ENCODE results near the gene STAC.
"Not testable (repeated sequence)": the region's sequence is repeated elsewhere in the genome, so short reads cannot be mapped to it uniquely, and the experiment has no call there.

STAC gene

GRCh38 chr3:36480911-36481648 lies 100.8 kb downstream of the STAC start:
- no peak for DNase-seq (ENCODE audit: low spot score)

- no peak for DNase-seq (ENCODE audit: low spot score)
These were observed 102.0 kb downstream of the STAC start for GRCh38 chr3:36482256-36482655.

DNA sequence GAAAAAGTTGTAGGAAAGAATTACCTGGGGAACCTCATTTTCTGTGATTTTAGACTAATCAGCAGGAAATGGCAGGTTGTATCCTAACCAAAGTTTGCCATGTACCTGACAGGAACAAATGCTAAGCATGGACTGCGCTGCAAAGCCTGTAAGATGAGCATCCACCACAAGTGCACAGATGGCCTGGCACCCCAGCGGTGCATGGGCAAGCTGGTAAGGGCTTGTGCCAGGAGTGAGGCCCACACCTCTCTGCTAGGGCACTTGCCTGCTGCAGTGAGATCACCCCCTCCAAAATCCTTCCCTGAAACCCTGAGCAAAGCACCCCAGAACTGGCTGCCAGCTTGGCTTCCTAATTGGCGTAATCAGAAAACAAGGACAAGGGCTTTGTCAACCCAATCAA lies 102.6 kb downstream of the STAC start:
- DNase-seq (ENCODE audit: low spot score) = no peak

- DNase-seq (ENCODE audit: low spot score) = no peak
These were observed 103.4 kb downstream of the STAC start for GRCh38 chr3:36483709-36484108.

DNA sequence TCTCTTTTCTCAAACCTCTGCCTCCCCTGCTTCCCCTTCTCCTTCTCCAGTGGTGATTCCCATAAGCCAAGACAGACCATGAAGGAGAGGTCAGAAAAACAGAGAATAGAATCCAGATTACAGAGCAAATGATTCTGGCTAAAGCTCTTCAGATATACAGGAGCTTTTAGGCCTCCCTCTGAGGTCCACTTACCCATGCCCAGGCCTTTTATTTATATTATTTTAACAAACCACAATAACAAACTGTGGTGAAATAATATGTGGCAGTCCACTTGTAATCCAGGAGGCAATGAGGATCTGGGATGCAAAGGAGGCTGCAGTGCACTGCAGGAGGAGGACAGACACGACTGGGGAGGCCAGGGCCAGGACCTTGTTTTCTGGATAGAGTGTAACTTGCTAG lies 104.1 kb downstream of the STAC start:
- DNase-seq (ENCODE audit: low spot score) = no peak

DNA sequence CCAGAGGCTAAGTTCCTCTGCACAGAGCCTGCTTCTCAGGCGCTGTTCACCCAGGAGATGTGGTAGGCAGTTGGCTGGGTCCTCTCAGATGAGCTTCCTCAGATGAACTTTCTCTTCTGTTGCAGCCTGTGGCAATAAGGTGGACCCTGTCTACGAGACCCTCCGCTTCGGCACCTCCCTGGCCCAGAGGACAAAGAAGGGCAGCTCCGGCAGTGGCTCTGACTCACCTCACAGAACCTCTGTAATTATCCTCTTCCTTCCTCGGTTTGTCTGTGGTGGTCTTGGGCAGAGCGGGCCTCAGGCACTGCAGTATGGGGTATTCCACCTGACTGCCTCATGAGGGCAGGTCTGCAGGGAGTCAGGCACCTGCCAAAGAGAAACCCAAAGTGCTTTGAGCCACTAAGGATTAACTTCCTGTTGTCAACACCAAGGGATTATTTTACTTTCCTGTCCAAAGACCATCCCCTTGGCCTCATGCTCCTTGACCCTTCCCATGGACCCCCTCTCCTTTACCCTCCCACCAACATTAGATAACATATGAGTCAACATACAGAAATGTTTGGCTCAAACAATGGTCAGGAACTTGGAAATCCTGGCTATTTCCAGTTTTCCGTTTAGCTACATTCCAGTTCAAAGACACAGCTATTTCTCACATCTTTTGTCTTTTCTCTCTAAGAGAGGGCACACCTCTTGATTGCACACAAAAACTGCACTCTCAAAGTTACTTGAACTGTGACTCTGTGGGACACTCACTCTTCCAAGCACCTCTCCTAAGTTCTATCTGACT lies 105.9 kb downstream of the STAC start:
- DNase-seq (ENCODE audit: low spot score) = no peak

DNA sequence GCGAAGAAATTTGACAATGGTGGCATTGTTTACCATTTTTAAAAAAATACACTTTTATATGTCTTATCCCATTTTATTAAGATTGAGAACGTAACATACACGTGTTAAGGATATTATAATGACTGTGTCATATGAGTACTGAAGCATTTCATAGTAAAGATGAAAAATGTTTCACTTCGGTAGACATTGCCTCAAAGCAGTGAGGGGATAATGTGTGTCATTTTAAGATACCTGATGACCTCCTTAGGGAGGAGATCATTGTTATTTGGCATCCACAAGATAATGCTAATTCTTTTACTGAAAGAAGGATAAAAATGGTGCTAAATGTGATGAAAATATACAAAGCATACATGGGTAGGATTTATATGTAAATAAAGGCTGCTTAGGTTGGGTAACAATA lies 107.3 kb downstream of the STAC start:
- DNase-seq (ENCODE audit: low spot score) = no peak

DNA sequence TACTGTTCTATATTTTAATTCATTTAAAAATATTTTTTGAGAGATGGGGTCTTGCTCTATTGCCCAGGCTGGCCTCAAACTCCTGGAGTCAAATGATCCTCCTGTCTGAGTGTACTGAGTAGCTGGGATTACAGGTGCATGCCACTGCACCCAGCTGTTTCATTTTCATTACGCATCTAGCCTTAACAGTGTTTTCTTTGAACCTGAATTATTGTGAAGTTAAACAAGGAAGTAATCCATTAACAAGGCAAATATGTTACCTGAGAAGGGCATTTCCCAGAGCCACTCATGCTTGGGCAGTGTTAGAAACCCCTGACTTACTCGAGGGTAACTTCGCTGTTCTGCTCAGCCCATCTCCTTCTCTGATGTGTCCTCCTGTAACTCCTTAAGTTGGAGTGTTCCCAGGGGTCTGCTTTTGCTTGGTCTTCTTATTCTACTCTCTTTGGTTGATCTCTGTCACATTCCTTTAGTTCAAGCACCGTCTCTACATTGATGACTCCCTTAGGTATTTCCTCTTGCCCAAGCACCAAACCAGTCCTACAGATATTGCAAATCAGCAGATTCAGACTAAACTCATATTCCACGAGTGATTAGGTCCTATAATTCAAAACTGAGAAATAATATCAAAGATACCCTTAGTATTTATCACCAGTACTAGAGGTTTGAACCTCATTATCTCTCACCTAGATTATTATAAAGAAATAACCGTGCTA lies 107.9 kb downstream of the STAC start:
- DNase-seq (ENCODE audit: low spot score) = no peak

GRCh38 chr3:36489101-36489500 lies 108.8 kb downstream of the STAC start:
- no peak for DNase-seq (ENCODE audit: low spot score)

GRCh38 chr3:36489679-36490425 lies 109.5 kb downstream of the STAC start:
- DNase-seq (ENCODE audit: low spot score) = no peak

GRCh38 chr3:36493051-36493450 lies 112.7 kb downstream of the STAC start:
- no peak for DNase-seq (ENCODE audit: low spot score)

DNA sequence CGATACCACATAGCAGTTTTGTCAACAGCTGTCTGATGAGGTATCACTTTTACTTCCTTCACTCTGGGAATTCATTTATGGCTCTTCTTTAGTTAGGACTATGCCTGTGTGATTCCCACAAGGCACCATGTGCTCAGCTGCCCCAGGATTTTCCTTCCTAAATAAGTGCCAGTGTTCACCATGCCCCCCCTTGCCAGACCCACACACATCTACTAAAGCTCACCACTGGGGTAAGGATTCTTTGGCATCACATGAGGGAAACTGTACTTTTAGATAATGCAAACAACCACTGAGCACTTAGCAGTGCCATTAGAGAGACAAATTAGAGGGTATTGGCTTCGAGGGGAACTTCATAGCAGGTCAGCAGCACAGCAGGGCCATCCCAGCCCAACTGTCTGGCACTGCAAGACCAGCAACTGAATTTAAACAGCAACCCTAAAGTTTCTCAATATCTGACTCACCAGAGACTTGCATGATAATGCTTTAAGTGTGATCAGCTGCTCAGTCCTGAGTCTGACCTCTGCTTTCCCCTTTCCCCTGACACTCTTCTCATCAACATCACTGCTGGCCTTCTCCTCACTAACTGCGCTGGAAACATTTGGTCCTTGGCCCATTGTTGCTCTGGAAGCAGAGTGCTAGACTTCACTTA lies 114.3 kb downstream of the STAC start:
- no peak for DNase-seq (ENCODE audit: low spot score)

DNA sequence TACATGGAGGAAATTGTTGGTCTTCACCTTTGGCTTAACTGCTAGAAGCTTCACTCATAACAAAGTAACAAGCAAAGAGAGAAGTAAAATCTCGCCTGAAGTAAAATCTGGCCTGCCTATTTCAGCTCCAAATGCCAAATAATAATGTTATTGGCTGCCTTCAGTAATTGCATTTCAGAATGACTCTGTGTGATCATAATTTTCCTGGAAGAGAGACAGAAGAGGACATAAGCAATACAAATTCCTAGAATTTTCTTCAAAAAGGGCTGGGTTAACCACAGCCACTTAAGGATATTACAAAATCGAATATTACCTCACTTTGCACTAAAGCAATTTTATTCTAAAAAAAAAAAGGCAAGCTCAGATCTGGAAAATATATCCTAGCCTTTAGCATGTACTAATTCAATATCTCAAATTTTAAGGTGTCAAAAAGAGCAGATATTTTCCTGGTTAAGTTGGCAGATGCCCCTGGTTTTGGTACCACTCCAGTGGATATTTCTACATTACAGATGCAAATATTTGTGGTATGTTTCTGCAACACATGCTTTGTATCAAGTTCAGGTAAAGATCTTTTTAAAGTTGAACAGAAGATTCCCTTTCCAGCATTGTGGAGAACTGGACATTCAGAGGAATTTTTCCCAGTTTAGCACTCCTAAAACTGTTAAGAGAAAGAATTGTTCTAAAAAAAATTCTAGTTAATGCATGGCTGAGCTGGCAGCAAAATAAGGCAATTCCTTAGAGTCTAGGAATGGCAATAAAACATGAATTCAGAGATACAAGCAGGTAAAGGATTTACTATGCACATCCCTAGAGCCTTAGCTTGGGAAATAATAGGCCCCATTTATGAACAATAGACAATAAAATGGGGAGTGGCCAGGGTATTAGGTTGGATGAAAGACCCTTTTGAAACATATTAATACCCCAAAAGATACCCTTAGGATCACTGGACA lies 116.7 kb downstream of the STAC start:
- no peak for DNase-seq (ENCODE audit: low spot score)

DNA sequence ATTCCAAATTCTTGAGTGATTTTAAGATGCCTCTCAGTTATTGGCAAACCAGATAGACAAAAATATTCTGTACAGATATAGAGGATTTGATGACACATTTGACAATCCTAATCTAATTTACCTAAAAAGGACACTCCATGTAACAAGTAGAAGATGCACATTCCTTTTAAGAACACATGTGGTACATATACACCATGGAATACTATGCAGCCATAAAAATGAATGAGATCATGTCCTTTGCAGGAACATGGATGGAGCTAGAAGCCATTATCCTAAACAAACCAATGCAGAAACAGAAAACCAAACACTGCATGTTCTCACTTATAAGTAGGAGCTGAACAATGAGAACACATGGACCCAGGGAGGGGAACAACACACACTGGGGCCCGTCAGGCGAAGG lies 119.7 kb downstream of the STAC start:
- DNase-seq (ENCODE audit: low spot score) = not testable (repeated sequence)

- DNase-seq (ENCODE audit: low spot score) = no peak
These were observed 121.3 kb downstream of the STAC start for GRCh38 chr3:36501616-36502015.

DNA sequence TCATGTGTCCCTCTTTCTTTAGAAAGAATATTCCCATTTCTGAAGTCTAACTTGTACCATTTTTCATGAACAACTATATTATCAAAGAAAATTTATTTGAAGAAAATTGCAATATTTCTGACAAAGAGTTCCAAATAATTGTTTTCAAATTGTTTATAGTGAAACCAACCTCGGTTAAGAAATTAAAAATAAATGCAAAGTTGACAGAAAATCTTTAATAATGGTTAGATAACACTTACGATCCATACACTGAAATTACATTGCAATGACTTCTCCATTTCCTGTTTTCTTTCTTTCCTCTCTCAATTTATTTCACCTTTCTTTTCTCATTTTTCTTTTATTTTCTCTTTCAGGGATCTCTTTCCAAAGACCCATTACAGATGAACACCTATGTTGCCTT lies 125.1 kb downstream of the STAC start:
- no peak for DNase-seq (ENCODE audit: low spot score)

DNA sequence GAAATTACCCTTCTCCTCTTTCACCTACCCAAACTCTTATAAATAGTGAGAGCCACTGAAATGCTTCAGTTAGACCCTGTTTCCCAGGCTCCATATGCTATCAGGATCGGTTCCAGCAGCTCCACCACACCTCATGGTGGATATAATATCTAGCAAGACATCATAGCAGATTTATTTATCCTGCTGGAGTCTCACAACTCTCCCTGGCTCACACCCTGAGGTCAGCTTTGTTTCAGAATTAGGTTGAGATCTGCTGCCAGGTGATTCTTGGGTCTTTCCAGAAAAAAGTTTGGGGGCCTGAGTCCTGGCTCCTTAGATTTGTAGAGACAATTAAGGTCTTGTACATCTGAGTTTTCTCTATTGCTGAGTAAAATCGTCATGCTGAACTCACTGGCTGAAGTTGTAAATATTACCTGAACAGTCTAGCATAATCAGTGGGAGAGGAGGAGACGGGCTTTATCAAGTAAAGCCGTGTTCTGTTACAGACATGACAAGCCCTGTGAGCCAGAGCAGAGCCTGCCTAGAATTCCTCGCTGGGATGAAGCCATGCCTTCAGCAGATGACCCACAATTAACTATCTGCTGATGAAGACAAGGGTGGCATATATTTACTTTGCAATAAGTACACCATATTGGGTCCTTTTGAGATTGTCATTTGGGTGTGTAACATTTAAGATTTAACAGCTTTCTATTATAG lies 131.6 kb downstream of the STAC start:
- DNase-seq (ENCODE audit: low spot score) = no peak

DNA sequence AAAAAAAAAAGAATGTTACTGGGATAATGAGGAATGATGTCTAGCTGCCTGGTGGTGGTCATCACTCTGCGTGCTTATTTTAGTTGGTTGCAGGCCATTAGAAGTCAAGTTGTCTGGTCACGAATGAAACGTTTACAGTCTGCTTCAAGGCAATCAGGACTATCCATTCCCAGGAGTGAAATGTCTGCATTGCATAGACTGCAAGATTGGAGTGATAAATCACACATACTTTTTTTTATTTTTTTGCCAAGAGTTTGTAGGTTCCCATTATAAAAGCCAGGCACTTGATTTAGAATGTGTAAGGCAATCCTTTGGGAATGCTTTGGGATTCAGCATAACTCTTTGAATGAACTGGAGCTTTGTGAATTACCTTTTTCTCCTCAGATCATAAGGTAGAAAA lies 132.3 kb downstream of the STAC start:
- no peak for DNase-seq (ENCODE audit: low spot score)

GRCh38 chr3:36514171-36514570 lies 133.9 kb downstream of the STAC start:
- DNase-seq (ENCODE audit: low spot score) = no peak

DNA sequence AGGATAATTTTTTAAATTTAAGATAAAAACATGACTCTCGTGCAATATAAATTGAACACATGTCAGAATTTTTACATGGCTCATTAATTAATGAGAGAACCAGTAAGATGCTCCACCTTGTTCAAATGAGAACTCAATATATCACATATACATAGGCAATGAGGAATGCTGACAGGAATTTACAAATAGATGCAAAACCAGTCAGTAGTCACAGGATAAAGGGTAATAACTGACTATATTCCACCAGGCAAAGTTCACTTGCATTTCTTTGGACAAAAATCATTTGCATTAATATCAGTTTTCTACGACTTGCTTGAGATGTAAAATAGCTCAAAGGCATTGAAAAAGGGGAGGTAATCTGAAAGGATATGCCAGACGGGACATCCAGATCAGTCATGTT lies 139.4 kb downstream of the STAC start:
- no peak for DNase-seq (ENCODE audit: low spot score)

All from D341Med (cell line).